Effector memory CD8-positive, alpha-beta T cell (primary cell): ENCODE data around the gene ABCG8.

Experiments
- ATAC-seq: fragments of 150-1000 bp; cut with Tn5 transposase; replicated peaks from 2 replicates; pipeline ENCODE4 v1.10.0; 2021; ENCODE audit warnings: mild to moderate bottlenecking, moderate library complexity
- DNase-seq, 3 experiments: peaks; one replicate each; pipeline ENCODE4 v3.0.0; 2021
- H3K27ac Mint-ChIP-seq, 2 donors: one replicate each; pipeline ENCODE4 v1.8.0; 2022; ENCODE audit warnings: mild to moderate bottlenecking in 2 of 2, mixed read lengths in 2 of 2, moderate library complexity in 2 of 2
- H3K27me3 Mint-ChIP-seq, 2 donors: one replicate each; pipeline ENCODE4 v1.8.0; 2022; ENCODE audit warnings: mixed read lengths in 2 of 2
- H3K36me3 Mint-ChIP-seq: one replicate; pipeline ENCODE4 v1.8.0; 2022; ENCODE audit warnings: mild to moderate bottlenecking, moderate library complexity, mixed read lengths; ENCODE audit not compliant: insufficient read depth
- H3K4me1 Mint-ChIP-seq, 2 donors: one replicate each; pipeline ENCODE4 v1.8.0; 2022; ENCODE audit warnings: low read depth in 2 of 2, mixed read lengths in 2 of 2
- H3K4me3 Mint-ChIP-seq, 2 donors: one replicate each; pipeline ENCODE4 v1.8.0; 2022; ENCODE audit warnings: mild to moderate bottlenecking in 2 of 2, mixed read lengths in 2 of 2, moderate library complexity in 2 of 2
- H3K9me3 Mint-ChIP-seq, 2 donors: one replicate each; pipeline ENCODE4 v1.8.0; 2022; ENCODE audit warnings: mixed read lengths in 2 of 2

Gene ABCG8

DNA sequence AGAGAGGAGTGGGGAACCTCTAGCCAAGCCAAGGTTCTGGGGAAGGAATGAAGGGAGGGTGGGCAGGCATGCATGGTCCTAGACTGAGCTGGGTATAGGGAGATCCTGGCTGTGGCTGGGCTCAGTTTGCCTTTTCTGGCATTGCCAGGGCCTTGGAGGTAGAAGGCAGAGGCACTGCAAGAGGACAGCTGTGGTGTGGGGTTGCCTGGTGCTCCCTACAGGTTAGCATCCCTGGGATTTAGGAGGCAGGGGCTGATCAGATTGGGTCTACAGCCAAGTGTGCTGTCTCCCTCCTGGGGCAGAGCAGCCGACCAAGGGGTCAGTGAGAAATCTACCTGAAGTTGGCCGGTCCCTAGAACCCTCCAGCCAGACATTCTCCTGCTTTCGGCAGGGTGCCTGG lies 15.9 kb downstream of the ABCG8 start:
- H3K4me1 Mint-ChIP-seq = no peaks in the 10 kb centered on the region
- H3K4me3 Mint-ChIP-seq = no peak overlapping the region
- H3K27me3 Mint-ChIP-seq = peaks cover 70 to 91% of the 10 kb centered on the region in 2 donors
- no peaks in the 10 kb centered on the region for H3K36me3 Mint-ChIP-seq
- no peak overlapping the region for H3K27ac Mint-ChIP-seq
- H3K9me3 Mint-ChIP-seq = no peaks in the 10 kb centered on the region
- no peak for ATAC-seq
- DNase-seq = no peak

DNA sequence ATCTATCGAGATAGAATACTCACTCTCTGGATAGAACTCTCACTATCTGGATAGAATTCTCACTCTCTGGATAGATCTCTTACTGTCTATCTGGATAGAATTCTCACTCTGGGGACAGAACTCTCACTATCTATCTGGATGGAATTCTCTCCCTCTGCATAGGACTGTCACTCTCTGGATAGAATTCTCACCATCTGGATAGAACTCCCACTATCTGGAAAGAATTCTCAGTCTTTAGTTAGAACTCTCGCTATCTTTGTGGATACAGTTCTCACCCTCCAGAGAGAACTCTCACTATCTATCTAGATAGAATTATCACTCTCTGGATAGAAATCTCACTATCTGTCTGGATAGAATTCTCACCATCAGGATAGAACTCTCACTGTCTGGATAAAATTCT lies 16.5 kb downstream of the ABCG8 start:
- DNase-seq (no peak), ATAC-seq (no peak)
- H3K4me3 Mint-ChIP-seq = no peak overlapping the region
- peaks cover 70 to 92% of the 10 kb centered on the region in 2 donors for H3K27me3 Mint-ChIP-seq
- H3K36me3 Mint-ChIP-seq = no peaks in the 10 kb centered on the region
- no peaks in the 10 kb centered on the region for H3K9me3 Mint-ChIP-seq
- no peaks in the 10 kb centered on the region for H3K4me1 Mint-ChIP-seq
- no peak overlapping the region for H3K27ac Mint-ChIP-seq

DNA sequence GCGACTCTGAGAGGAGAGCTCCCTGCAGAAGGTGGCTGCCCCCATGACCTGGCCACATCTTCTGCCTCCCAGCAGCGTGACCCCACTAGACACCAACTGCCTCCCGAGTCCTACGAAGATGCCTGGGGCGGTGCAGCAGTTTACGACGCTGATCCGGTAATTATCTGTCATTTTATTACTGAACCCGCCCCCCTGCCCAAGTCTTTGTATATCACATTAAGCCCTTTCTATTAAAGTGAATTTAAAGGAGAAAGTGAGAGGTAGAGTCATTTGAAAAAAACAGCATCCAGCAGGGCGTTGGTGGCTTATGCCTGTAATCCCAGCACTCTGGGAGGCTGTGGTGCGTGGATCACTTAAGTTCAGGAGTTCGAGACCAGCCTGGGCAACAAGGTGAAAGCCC lies 33.4 kb downstream of the ABCG8 start:
- Mint-ChIP-seq H3K27me3 (peaks cover 41 to 64% of the 10 kb centered on the region in 2 donors), H3K4me3 (no peak overlapping the region), H3K27ac (no peak overlapping the region), H3K4me1 (no peaks in the 10 kb centered on the region), H3K9me3 (no peaks in the 10 kb centered on the region), H3K36me3 (no peaks in the 10 kb centered on the region)
- DNase-seq (no peak), ATAC-seq (no peak)

DNA sequence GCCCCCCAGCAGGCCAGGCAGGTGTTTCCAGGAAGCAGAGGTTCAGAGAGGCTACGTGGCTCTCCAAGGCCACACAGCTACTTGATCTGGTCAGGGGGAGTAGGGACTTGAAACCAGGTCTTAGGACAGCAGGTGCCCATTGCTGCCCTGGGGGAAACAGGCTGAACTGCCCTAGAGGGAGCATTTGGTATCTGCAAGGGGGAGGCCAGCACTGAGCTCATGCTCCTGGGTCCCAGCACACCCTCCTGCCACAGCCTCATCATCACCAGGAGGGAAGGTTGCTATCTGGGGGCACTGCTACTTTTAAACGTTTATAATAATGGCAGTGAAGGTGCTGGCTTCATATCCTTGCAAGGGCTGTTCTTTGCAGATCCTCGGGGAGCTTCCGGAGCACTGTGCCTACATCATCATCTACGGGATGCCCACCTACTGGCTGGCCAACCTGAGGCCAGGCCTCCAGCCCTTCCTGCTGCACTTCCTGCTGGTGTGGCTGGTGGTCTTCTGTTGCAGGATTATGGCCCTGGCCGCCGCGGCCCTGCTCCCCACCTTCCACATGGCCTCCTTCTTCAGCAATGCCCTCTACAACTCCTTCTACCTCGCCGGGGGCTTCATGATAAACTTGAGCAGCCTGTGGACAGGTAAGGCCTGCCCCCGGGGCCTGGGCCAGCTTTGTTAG lies 36.1 kb downstream of the ABCG8 start:
- DNase-seq (no peak), ATAC-seq (no peak)
- no peak overlapping the region for H3K27ac Mint-ChIP-seq
- peaks cover 39 to 44% of the 10 kb centered on the region in 2 donors for H3K27me3 Mint-ChIP-seq
- H3K36me3 Mint-ChIP-seq = no peaks in the 10 kb centered on the region
- no peaks in the 10 kb centered on the region for H3K9me3 Mint-ChIP-seq
- no peak overlapping the region for H3K4me3 Mint-ChIP-seq
- peaks cover 0 to 5% of the 10 kb centered on the region in 2 donors for H3K4me1 Mint-ChIP-seq

DNA sequence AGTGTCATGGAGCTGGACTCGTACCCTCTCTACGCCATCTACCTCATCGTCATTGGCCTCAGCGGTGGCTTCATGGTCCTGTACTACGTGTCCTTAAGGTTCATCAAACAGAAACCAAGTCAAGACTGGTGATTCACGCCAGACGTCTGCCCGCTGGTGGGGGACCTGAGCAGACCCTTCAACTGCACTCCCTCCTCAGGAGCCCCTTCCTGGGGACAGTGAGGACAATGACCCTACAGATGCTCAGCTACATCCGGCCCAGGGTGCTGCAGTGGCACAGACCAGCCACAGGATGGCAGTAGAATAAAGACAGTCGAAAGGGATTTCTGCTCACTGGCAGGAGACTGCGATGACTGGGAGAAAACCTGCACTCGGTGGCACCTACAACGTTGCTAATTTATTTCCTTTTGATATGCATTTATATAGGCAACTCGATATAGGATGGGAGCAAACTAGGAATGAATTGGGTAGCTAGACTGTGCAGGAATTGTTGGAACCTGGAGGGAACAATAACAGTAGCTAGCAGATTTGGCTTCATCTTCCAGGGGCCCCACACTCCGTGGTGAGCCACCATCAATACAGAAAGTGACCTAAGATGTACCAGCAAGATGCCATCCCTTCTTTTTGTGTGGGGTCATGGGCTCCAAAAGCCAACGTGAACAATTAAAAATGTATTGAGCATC lies 39.2 kb downstream of the ABCG8 start:
- peak; percentile 32 to 59 (median 52) for DNase-seq
- ATAC-seq = peak; percentile 79
- peaks cover 0 to 7% of the 10 kb centered on the region in 2 donors for H3K4me1 Mint-ChIP-seq
- no peak overlapping the region for H3K4me3 Mint-ChIP-seq
- H3K27me3 Mint-ChIP-seq = peaks cover 23 to 33% of the 10 kb centered on the region in 2 donors
- no peak overlapping the region for H3K27ac Mint-ChIP-seq
- no peaks in the 10 kb centered on the region for H3K36me3 Mint-ChIP-seq
- H3K9me3 Mint-ChIP-seq = no peaks in the 10 kb centered on the region

DNA sequence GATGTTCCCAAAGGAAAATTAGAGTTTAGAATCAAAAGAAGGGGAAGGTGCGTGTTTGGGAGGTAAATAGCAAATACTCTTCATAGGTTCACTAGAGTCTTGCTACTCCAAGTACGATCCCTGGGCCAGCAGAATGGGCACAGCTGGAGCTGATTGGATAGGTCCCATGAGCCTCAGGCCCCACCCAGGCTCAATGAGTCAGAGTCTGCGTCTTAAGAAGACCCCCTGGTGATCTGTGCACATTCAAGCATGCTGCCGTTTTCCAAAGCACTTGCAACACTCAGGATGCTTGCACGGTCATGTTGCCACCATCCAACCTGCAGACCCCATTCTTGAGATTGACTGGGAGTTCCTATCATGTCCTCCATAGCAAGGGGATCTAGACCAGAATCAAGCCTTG lies 40.5 kb downstream of the ABCG8 start:
- H3K27ac Mint-ChIP-seq = no peak overlapping the region
- no peak overlapping the region for H3K4me3 Mint-ChIP-seq
- peaks cover 23 to 27% of the 10 kb centered on the region in 2 donors for H3K27me3 Mint-ChIP-seq
- H3K4me1 Mint-ChIP-seq = peaks cover 0 to 7% of the 10 kb centered on the region in 2 donors
- H3K36me3 Mint-ChIP-seq = no peaks in the 10 kb centered on the region
- no peaks in the 10 kb centered on the region for H3K9me3 Mint-ChIP-seq
- DNase-seq (no peak), ATAC-seq (no peak)

DNA sequence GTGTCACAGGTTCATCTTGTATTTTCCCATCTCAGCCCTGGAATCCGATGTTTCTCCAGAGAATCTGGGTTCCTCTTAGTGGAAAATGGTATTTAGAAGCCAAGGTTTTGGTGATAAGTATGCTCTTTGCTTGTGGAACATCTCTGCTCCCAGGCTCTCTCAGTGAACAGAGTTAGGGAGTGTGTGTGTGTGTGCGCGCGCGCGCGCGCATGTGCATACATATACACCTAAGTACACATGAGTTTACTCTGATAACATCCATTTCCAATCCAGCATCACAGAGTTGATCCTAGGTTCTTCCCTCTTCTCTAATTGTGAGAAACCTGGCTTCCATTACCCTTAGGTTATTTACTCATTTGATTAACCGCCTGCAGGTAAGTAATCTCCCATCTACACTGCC lies 41.7 kb downstream of the ABCG8 start:
- no peaks in the 10 kb centered on the region for H3K9me3 Mint-ChIP-seq
- ATAC-seq (no peak), DNase-seq (no peak)
- H3K36me3 Mint-ChIP-seq = peaks cover 2% of the 10 kb centered on the region
- H3K4me1 Mint-ChIP-seq = peaks cover 0 to 7% of the 10 kb centered on the region in 2 donors
- no peak overlapping the region for H3K27ac Mint-ChIP-seq
- H3K27me3 Mint-ChIP-seq = peaks cover 20 to 22% of the 10 kb centered on the region in 2 donors
- no peak overlapping the region for H3K4me3 Mint-ChIP-seq

DNA sequence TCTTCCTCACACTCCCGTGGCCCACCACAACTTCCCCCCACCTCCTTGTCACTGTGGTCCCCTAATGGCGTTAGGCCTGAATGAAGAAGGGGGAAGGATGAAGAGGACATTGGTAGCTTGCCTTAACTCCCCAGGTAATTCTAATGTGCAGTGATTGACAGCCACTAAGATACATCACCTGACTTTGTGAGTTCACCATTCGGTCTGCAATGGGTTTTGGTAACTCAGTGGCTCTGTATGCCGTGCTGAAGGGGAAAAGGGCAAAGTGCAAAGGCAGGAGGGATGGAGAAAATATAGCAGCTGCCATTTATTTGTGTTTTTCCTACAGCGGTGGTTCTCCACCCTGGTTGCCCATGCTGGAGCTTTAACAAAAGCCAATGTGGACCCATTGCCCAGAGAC lies 42.2 kb downstream of the ABCG8 start:
- ATAC-seq (no peak), DNase-seq (no peak)
- H3K36me3 Mint-ChIP-seq = peaks cover 3% of the 10 kb centered on the region
- H3K27ac Mint-ChIP-seq = no peak overlapping the region
- H3K4me1 Mint-ChIP-seq = peaks cover 0 to 7% of the 10 kb centered on the region in 2 donors
- H3K9me3 Mint-ChIP-seq = no peaks in the 10 kb centered on the region
- H3K4me3 Mint-ChIP-seq = no peak overlapping the region
- peaks cover 15 to 19% of the 10 kb centered on the region in 2 donors for H3K27me3 Mint-ChIP-seq

DNA sequence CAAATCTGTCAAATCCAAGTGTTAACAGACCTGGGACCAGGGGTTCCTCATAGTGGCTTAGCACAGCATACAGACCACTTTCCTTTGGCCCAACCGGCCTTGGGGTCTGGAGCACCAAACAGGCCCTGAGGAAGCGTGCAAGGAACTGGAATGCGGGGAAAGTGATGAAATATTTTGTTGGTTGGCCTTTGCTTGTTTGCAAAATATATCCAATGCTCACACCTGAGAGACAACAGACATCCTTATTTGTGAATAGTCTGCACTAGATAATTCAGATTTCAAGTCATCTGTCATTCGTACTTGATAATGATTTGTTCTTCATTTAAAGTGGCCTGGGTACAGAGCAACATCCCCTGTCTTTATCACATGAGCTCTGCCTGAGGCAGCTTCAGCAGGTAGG lies 43.5 kb downstream of the ABCG8 start:
- H3K4me3 Mint-ChIP-seq = no peak overlapping the region
- DNase-seq (no peak), ATAC-seq (no peak)
- no peaks in the 10 kb centered on the region for H3K9me3 Mint-ChIP-seq
- H3K27me3 Mint-ChIP-seq = peaks cover 5 to 6% of the 10 kb centered on the region in 2 donors
- no peak overlapping the region for H3K27ac Mint-ChIP-seq
- peaks cover 0 to 7% of the 10 kb centered on the region in 2 donors for H3K4me1 Mint-ChIP-seq
- H3K36me3 Mint-ChIP-seq = peaks cover 10% of the 10 kb centered on the region

DNA sequence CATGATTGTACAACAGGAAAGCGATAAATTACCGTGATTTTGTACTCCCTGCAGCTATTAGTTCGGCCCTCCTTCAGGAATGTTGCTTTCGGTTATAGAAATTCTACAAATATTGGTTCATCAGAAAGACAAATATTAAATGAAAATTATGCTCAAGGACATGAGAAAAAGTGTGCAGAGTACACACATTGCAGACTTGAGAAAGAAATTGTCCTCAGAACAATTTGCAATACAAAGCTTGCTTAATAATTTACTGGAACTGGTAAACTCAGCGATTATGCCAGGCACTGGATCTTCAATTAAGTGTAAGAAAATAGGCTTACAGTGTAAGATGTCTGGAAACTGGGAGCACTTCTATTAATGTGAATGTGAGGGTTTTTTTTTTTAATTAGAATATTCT lies 45.9 kb downstream of the ABCG8 start:
- Mint-ChIP-seq H3K9me3 (no peaks in the 10 kb centered on the region), H3K4me3 (no peak overlapping the region), H3K4me1 (peaks cover 0 to 2% of the 10 kb centered on the region in 2 donors), H3K36me3 (peaks cover 32% of the 10 kb centered on the region), H3K27ac (no peak overlapping the region), H3K27me3 (no peaks in the 10 kb centered on the region)
- ATAC-seq (no peak), DNase-seq (no peak)

DNA sequence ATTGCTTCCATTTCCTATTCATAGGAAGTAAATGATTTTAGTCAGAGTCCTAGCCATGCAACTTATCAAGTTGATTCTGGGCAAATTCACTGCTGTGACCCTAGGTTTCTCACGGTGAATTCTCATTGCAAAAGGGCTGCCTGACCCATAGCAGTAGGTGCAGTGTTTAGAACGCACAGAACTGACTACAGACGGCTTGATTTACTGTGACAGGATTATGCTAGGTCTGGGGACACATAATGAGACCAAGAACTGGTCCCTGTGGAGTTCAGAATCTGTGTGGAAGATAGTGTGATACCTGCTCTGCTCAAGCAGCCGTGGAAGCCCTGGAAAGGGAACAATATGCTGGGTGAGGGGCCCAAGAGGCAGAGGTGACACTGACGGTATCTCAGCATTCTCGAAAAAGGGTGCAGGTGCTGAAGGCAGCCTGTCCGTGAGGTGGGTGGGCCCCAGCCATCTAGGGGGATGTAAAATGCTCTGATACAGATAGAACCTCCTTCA lies 46.4 kb downstream of the ABCG8 start:
- Mint-ChIP-seq H3K9me3 (no peaks in the 10 kb centered on the region), H3K36me3 (peaks cover 37% of the 10 kb centered on the region), H3K4me3 (no peak overlapping the region), H3K27me3 (no peaks in the 10 kb centered on the region), H3K4me1 (peaks cover 0 to 2% of the 10 kb centered on the region in 2 donors), H3K27ac (no peak overlapping the region)
- DNase-seq (no peak), ATAC-seq (no peak)

DNA sequence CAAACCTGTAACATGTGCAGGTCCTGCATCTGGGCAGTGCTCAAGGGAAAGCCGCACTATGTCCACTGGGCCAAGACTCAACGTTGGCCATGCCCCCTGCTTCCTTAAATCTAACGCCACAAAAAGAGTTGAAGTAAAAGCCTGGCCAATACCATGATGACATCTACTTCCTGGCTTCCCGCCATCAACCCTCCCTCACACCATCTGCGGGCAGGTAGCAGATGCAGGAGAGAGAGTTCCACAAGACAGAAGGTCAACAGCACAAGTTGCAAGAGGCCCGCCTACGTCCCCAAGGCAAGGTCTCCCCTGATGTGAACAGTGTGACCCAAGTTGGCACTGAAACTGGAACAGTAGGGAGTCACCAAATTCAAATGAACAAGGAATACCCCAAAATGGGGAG lies 48.4 kb downstream of the ABCG8 start:
- H3K36me3 Mint-ChIP-seq = peaks cover 42% of the 10 kb centered on the region
- no peaks in the 10 kb centered on the region for H3K9me3 Mint-ChIP-seq
- DNase-seq = no peak
- H3K4me1 Mint-ChIP-seq = no peaks in the 10 kb centered on the region
- H3K4me3 Mint-ChIP-seq = no peak overlapping the region
- no peaks in the 10 kb centered on the region for H3K27me3 Mint-ChIP-seq
- ATAC-seq = no peak
- H3K27ac Mint-ChIP-seq = no peak overlapping the region

DNA sequence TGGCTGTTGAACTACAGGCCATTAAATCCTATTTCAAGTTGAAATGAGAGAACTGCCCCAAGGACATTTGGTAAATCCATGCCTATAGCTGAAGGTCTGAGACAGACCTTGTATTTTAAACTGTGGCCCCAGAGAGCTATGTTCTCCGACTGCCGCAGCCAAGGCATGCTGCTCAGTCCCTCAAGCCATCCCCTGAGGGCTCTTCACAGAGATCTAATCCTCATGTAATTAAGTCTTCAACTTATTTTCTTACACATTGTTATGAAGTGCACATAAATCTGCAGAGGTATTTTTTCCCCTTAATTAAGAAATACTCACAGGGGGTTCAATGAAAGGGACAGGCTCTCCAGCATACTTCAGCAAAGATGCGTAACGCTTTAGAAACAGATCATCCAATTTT lies 50.6 kb downstream of the ABCG8 start:
- H3K36me3 Mint-ChIP-seq = peaks cover 60% of the 10 kb centered on the region
- H3K9me3 Mint-ChIP-seq = no peaks in the 10 kb centered on the region
- no peaks in the 10 kb centered on the region for H3K27me3 Mint-ChIP-seq
- DNase-seq (no peak), ATAC-seq (no peak)
- H3K27ac Mint-ChIP-seq = peak overlapping the region in 1 of 2 donors; percentile 30
- no peaks in the 10 kb centered on the region for H3K4me1 Mint-ChIP-seq
- no peak overlapping the region for H3K4me3 Mint-ChIP-seq

DNA sequence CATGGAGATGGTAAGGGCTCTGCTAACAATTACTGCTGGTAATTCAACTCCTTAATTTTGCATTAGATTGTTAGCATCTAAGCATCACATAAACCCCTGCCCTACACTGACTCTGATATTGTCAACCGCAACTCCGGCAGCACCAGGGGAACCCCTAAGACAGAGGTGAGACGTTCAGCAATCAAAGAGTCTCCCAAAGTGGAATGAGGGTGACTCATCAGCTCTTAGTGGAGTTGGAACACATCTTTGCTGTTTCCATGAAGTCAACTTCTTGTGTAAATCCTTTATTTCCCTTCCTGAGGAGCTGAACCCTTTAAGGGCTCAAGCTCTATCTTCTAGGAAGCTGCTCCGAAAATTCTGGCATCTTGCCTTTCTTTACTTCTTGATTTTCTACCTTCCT lies 52.1 kb downstream of the ABCG8 start:
- ATAC-seq = no peak
- no peaks in the 10 kb centered on the region for H3K4me1 Mint-ChIP-seq
- no peaks in the 10 kb centered on the region for H3K27me3 Mint-ChIP-seq
- H3K27ac Mint-ChIP-seq = no peak overlapping the region
- no peaks in the 10 kb centered on the region for H3K9me3 Mint-ChIP-seq
- no peak for DNase-seq
- no peak overlapping the region for H3K4me3 Mint-ChIP-seq
- peaks cover 60% of the 10 kb centered on the region for H3K36me3 Mint-ChIP-seq
